Breast epithelium (tissue), 3 donors: ENCODE results near the gene LAMA4.

ENCODE experiments used
- POLR2A ChIP-seq: fragments of 450-650 bp; IDR thresholded peaks from one replicate; pipeline ENCODE4 v1.6.1; 2016; ENCODE audit warnings: antibody characterized with exemption, mild to moderate bottlenecking, moderate library complexity
- POLR2AphosphoS5 ChIP-seq, 3 donors: sonication (generic); formaldehyde crosslinking; IDR thresholded peaks; one replicate each; pipeline ENCODE4 v1.6.1; 2017; ENCODE audit warnings: antibody characterized with exemption in 3 of 3
- TF ChIP-seq, protein P1 (sequence below), 3 donors: fragments of 450-650 bp; IDR thresholded peaks; one replicate each; pipeline ENCODE4 v1.5.1; 2016 to 2017; ENCODE audit warnings: antibody characterized with exemption in 3 of 3, mild to moderate bottlenecking in 3 of 3, moderate library complexity in 3 of 3

DNA sequence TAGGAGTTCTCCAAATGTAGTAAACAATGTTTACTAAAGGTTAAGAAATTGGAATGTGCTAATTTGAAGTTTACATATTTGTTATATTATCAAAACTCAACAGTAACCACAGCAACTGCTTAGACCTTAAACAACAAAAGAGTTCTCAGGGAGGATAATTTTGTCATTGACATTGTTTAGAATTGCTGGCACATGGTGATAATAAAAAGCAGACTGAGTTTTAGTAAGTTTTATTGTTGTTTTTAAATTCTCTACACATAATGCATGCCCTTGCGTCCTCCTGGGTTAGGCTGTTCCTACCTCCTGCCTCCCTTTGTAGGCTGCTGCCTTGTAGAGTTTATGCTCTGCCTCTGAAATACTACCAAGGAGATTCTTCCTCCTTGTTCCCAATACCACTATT is 28.7 kb downstream of the LAMA4 start:
- TF ChIP-seq POLR2A (no peak), POLR2AphosphoS5 (IDR thresholded peaks at IDR 0.05) (no peak)
- TF ChIP-seq, protein P1, sequence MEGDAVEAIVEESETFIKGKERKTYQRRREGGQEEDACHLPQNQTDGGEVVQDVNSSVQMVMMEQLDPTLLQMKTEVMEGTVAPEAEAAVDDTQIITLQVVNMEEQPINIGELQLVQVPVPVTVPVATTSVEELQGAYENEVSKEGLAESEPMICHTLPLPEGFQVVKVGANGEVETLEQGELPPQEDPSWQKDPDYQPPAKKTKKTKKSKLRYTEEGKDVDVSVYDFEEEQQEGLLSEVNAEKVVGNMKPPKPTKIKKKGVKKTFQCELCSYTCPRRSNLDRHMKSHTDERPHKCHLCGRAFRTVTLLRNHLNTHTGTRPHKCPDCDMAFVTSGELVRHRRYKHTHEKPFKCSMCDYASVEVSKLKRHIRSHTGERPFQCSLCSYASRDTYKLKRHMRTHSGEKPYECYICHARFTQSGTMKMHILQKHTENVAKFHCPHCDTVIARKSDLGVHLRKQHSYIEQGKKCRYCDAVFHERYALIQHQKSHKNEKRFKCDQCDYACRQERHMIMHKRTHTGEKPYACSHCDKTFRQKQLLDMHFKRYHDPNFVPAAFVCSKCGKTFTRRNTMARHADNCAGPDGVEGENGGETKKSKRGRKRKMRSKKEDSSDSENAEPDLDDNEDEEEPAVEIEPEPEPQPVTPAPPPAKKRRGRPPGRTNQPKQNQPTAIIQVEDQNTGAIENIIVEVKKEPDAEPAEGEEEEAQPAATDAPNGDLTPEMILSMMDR (IDR thresholded peaks at IDR 0.05), result no peak
